GM19372 (cell line): ENCODE data around the gene PSMD6.
A peak's percentile ranks its signal among the peaks of the same experiment; 100 is the strongest.

Experiments
- ATAC-seq: cut with Tn5 transposase; IDR thresholded peaks from one replicate; pipeline ENCODE4 v1.9.1; 2021; ENCODE audit warnings: mild to moderate bottlenecking, low read depth, moderate library complexity; ENCODE audit not compliant: unreplicated experiment

The PSMD6 gene

DNA sequence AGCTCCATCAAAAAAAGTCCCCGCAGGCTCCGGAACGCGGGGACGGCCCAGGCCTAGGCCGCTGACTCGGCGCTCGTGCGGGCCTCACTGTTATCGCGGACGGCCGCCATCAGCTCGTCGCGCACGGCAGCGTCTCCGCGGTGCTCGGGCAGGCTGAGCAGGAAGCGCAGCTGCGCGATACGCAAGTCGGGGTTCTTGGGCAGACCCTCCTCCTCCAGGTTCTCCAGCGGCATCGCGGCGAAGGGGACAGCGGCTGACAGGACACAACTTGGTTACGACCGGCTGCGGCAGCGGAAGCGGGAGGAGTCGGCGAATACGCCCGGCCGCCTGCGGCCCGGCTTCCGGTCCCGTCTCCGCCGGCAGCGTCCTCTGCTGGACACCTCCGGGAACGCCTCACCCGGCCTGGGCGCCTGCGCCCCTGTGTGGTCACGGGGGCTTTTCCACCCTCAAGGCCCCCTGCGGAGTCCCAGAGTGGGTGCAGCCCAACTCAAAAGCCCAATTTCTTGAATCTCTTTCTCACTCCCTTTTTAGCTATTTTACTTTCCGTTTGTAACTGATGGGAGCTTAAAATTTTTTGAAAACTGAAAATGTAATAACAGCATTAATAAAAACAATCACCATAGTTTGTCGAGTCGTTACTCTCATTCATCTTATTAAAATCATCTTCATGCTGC lies at the start of gene PSMD6:
Gene PSMD6, minus strand, starts transcription at position 308 of the 674 bp plus-strand sequence. Its CDS starts 75 bp downstream, at position 233.
- ATAC-seq, result peak; percentile 94

DNA sequence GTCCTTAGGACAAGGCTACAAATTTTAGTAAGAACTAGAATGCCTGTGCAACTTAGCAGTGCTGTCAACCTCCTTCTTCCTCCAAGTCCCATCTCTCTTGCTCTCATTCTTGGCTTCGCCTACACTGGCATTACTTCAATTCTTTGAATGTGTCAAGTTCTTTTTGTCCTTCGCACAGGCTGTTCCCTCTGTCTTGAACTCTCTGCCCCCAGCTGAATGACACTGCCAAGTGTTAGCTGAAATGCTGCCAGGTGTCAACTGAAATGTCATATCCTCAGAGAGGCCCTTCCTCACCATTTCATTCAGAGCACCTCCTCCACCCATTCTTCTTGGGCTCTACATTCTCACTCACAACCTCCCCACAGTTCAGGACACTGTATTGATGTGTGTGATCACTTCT lies 48.8 kb upstream of the PSMD6 start:
- ATAC-seq, result no peak

DNA sequence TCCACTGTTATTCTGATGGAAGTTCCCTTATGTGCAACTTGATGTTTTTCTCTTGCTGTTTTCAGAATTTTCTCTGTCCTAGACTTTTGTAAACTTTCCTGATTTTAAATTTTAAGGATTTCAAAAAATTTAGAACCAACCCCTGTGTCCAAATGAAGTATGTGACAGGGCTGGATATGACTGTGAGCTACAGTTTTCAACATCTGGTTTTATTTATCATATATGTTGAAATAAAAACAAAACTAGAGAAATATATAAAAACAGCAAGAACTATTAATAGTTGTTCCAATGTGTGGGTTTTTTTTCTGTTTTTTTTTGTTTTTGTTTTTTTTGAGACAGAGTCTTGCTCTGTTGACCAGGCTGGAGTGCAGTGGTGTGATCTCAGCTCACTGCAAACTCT lies 47.4 kb upstream of the PSMD6 start:
- no peak for ATAC-seq

DNA sequence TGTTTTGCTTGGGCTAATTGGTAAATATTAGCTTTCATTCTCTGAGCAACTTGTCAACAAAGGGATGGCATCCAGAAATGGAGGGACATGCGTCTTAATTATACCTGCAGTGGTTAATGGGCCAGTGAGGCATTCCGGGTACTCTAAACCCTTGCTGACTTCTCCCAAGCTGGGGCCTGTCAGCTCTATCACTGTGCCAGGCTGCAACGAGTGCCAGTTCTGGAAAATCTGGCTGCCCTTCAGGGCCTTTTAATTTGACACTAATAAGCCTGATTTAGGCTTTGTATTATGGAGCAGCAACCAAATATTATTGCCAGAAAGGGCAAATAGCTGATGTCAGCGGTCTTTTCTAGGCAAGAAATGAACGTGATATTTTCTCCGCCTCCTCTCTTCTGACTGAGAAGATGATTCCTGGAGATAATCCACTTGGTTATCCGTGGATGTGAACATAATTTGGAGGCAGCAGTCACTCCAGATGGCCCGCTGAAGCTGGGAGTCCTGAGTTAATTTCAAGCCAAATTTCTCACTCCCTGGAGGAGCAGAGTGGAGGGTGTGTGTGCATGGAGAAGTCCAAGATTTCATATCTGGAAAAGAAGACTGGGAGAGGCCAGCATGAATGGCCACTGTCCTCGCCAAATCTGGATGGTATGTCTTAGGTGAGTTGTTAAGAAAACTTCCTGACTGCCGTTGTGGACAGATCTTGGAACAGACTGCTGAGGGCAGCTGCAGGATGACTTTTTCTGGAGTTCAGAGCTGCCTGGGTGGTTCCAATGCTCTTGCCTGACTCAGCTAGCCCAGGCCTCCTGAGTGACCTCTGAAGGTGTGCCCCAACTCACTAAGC lies 44.4 kb upstream of the PSMD6 start:
- ATAC-seq, result no peak

DNA sequence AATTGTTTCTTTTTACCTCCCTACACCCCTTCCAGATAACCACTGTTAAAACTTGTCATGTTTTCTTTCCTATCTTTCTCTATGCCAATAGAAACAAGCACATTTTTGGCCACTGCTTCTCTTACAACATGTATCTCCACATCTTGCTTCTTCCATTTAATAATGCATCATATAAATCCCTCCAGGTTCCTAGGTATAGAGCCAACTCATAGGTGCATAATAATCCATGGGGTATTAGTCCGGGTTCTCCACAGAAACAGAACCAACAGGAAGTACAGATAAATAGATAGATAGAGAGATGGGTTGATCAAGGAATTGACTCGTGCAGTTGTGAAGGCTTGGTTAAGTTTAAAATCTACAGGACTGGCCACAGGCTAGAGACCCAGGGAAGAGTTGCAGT lies 41.5 kb upstream of the PSMD6 start:
- ATAC-seq, result no peak

DNA sequence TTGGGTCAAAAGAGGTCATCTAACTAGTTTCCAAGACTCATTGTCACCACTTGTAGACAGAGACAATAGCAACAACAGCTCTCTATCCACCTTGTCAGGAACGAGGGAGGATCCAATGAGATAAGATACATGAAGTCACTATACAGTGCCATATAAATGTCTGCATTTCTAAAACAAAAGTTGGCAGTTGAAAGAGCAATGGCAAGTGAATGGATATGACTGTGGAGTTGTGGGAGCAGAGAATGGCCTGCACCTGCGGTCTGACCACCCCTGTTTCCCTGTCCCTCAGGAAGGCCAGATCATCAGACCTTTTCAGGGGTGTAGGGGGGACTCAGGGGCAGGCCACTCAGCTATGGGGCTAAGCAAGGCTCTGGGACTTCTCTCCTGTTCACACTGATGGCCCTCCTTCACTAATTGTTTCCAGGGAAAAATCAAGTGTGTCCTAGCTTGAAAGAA lies 40.7 kb upstream of the PSMD6 start:
- no peak for ATAC-seq

DNA sequence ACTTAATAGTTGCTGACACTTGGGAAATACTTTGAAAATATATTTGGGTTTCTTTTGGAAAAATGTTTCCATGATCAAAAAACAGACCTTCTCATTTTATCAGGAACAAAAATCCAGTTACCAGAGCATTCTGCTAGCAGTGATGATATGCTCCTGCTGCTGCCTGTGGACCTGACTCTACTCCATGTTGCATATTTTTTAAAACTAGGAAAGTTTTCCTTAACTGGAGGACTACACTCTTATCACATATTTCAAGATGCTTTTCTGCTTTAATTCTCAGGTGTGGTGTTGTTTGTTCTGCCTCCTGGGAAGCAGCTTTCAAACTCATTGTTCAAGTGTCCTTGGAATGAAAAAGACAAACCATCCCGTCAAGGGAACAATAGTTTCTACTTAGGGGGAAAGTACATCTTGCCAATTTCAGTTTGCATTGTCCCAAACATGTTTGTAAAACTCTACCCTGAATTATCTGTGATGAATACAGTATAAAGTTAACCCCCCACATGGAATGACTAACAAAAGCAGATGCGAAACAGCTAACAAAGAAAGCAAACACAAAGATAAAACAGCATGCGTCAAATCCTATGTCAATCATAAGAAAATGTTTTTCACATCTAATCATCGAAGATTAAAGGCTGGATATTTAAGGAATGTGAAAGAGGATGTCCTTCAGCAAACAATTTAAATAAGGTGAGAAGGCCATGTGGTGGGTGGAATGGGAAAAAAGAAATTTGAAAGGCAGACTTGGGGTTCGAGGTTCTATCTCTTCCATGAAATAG lies 40.1 kb upstream of the PSMD6 start:
- ATAC-seq, result no peak

DNA sequence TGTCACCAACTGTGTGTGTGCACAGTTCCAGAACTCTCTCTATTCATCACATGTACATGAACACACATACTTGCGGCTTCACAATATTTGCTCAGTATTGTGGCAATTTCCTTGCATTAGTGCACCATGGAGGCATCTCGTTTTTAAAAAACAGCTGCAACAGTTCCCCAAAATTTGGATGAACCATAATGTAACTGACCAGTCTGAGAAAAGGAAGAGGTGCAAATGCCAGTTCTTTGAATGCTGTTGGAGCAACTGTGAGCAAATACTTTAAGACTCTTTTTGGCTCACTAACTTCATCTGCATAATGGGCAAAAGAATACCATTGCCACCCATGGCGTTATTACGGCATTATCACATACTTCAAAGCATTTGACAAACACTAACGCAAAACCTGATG lies 38.3 kb upstream of the PSMD6 start:
- ATAC-seq, result no peak

DNA sequence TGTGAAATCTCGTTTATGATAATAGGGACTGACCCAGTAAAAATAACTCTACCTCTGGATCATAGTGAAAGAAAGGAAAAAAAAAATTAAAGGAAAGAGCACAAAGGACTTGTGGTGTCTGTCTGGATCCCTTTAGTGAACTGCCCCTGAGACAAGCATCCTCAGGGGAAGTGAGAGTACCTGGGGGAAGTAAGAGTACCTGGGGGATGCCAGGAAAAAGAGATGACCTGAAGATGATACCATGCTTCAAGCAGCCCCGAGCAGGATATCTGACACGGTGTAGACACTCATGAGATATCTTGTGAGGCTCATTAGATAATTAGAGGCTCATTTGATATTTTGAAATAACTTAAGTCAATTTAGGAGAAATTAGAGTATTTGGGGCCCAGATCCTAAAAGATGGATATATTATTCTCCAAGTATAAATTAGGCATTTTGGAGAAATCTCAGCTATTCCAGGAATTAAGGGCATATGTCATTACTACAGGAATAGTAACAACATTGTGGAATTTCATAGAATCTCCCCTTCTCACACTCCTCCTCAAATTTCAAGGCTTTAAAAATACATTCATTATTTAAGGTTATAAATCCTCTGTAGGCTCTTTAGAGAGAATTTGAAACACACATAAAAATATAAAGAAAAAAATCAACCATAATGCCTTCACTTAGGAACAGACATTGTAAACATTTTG lies 36.3 kb upstream of the PSMD6 start:
- ATAC-seq, result no peak

DNA sequence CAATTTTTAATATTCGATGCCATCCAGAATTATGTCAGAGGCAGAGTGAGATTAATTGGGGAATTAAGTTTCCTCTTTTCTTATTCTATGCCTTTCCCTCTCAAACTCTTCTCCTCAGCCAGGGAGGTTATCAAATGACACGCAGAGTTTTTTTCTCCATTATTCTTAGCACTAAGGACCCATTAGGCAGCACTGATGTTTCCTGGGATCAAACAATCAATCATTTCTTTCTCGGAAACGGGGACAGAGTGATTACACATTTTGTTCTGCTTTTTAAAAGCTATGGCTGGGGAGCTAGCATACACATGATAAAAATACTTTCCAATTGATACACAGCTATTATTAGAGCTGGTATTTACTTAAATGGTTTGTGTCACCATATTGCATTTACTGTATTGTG lies 35.3 kb upstream of the PSMD6 start:
- no peak for ATAC-seq

DNA sequence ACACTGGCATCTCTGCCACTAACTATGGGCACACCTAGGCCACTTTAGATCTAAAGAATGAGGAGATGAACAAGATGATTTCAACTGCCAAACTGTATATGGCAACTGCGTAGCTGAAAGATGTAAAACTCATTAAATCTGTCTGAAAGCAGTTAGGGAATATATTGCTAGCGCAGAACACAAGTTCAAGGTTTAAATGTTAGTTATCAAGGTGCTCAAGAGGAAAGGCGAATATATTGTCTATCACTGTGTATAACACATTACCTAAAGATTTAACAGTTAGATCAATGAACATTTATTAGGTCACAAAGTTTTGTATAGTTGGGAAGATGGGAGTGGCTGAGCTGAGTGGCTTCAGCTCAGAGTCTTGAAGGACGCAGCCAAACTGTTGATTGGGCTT lies 33.9 kb upstream of the PSMD6 start:
- no peak for ATAC-seq

DNA sequence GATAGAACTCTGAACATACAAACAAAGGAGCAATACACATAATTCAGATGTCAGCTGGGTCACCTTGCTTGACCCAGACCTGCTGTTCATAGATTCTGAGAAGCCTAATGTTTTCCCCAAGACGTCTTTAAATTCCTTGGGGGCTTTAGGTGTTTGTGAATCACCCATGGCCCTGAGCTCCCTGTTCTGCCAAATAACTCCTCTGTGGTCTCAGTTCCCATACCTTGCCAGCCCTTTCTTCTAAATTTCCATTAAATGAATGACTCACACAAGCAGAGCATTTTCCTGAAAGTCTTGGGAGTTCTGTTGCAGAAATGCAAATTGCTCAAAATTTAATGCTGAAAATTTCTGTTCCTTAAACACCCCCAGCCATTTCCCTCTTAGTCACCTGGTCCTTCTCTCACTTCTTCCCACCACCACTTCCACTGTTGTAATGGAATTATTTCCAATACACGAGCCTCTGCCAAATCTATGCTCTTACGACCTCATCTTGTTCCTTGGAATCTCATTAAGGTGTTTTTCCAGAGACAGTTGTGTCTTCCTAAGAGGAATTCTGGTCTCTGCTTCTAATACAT lies 33.4 kb upstream of the PSMD6 start:
- no peak for ATAC-seq

DNA sequence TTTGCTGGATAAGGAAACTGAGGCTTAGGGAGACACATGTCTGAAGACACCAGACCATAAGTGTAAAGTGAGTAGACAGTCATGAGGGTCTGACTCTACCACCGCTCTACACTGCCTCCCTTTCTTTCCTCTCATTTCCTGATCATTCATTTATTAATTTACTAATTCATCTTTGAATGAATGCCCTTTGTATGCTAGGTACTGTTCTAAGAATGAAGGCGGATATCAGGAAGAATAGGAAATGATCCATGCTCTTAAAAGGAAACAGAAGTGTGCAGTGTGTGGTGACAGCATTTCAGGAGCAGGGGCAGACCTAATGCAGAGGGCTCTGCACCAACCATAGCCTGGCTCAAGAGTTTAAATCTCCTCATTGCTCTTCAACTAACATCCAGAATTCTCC lies 31.8 kb upstream of the PSMD6 start:
- ATAC-seq, result no peak

DNA sequence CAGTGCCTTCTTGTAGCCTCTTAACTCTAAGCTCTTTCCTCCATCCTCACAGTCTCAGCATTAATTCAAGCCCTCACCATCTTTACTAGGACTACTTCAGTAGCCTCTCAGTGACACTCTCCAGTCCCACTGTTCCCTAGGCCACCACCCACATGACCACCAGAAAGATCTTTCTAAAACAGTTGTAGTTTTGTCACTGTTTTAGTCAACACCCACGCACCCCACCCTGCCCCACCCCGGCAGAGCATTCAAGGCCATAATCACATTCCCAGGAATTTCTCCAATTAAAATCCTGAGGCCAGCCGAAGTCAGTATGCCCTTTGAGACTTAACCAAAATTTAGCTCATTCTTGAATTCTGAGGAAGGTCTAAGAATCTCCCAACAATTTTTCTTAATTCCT lies 31.2 kb upstream of the PSMD6 start:
- ATAC-seq, result no peak

DNA sequence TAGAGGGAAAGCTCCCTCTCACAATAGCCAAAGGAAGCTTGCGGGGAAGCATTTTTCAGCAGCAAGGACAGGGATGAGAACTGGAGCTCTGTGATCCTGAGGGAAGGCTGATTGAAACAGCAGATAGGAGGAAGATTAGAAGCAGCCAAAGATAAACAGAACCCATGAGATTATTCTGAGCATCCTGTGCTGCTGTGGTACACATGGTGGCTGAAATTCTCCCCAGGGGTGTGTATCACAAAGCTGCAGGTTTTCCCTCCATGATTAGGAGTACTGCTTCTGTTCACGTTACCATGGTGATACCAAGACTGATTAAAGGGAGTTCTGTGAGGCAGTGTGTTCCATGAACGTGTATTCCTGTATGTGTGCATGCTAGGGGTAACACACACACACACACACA lies 30.3 kb upstream of the PSMD6 start:
- ATAC-seq, result no peak

DNA sequence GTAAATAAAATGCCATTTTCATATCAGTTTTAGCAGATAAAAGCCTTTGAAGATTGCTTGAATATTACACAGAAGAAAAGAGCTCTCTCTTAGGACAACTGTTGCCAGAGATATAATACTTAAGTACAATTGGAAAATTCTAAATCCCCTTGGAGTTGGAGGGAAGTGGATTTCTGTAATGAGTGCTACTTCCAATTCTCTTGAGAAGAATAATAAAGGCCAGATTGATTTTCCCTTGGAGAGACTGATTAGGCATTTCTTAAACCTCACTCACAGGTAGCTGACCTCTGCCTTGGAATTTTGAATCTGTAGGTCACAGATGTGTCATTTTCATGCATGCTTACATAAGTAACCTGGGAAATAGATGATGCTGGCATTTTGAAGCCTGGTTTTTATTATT lies 29.8 kb upstream of the PSMD6 start:
- ATAC-seq, result no peak

DNA sequence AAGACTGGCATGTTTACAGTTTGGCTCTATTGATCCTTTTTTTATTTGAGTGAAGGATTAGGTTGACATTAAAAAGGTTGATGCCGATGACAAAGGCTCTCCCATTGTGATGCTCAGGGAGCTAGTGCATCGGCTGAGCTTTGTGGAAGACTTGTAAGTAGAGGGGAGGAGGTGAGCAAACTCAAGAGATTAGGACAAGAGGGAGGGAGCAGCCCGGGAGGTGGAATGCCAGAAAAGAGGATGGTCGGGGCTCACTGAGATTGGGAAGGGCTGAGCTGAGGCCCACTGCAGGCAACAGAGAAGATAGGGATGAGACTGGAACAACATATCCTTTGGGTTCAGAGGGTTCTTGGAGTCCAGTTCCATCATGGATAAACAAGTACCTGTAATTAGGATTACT lies 26.5 kb upstream of the PSMD6 start:
- ATAC-seq, result no peak

DNA sequence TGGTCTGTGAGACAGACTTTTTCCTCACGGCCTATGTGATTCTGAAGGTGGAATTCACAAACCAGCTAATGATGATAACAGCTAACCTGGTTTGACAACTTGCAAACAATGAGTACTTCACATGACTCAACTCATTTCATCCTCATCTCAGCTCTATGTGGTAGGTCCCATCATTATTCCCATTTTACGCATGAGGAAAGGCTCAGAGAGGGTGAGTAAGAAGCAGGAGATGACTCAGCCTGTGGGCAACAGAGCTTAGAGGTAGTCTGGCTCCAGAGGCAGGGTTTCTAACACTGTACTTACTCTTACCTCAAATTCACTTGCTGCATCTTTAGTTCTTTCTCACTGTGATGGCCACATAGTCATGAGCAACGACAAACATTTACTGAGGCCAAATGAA lies 25.8 kb upstream of the PSMD6 start:
- no peak for ATAC-seq

DNA sequence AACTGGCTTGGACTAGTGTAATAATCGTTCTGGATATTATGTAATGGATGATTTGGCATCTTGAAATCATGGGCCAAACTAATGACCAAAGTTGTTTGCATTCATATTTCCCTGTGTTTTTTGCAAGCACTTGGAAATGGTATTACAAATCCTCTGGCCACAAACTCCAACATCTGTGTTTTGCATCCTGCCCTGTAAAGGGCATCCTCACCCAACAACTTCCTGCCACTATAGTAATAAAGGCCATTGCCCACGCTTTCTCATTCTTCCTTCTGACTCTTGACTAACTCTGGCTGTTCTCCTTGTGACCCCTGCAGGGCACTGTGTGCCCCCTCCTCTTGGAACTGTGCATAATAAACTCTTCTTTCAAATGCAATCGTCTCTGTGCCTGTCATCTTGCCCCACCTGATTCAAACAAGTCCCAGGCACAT lies 25.4 kb upstream of the PSMD6 start:
- no peak for ATAC-seq

DNA sequence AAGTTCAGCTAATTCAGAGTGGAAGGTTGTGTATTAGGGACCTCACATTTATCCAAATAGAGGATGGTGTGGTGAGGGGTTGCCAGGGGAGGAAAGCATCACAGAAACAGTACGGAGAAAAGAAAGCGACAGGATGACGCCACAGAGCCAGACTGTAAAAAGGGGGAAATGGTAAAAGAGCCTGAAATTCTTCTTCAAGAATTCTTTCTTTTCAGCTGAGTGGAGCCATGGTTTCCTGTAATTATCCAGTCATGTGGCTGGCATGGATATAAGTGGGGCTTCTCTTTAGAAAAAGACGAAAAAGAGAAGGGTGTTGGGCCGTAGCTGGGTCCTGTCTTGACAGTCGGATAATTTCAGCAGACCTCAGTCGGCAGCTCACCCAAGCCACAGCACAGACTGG lies 24.5 kb upstream of the PSMD6 start:
- ATAC-seq, result no peak
